T-helper 1 cell (primary cell): ENCODE results near the gene CNPPD1.

Source experiments
- DNase-seq, 5 donors: peaks; one replicate each; pipeline ENCODE4 v3.0.0-alpha.2; 2012 to 2020

The CNPPD1 gene

GRCh38 chr2:219178377-219179175 lies 1.9 kb upstream of the CNPPD1 start:
- DNase-seq: peak in 3 of 5 donors; percentile 33 to 45 (median 43)

- DNase-seq: peak; percentile 68 to 94 (median 72)
Observed at GRCh38 chr2:219177552-219178376, 1.0 kb upstream of the CNPPD1 start, which contains the start of gene RETREG2. RETREG2 (plus strand) TSS chr2:219178275; CDS start chr2:219178353, 78 bp downstream.

- peak in 2 of 5 donors; percentile 6 to 27 for DNase-seq
Observed at GRCh38 chr2:219175928-219176817, 552 bp downstream of the CNPPD1 start.

- no peak for DNase-seq
Observed at GRCh38 chr2:219175486-219175885, 1.2 kb downstream of the CNPPD1 start.

- no peak for DNase-seq
Observed at GRCh38 chr2:219174801-219175200, 1.9 kb downstream of the CNPPD1 start.

GRCh38 chr2:219174146-219174545 lies 2.6 kb downstream of the CNPPD1 start:
- no peak for DNase-seq

GRCh38 chr2:219173176-219173575 lies 3.5 kb downstream of the CNPPD1 start:
- no peak for DNase-seq

- DNase-seq: no peak
Observed at GRCh38 chr2:219172231-219173154, 4.2 kb downstream of the CNPPD1 start.

- DNase-seq: peak in 2 of 5 donors; percentile 21 to 25
Observed at GRCh38 chr2:219171231-219171651, 5.5 kb downstream of the CNPPD1 start.

- DNase-seq: no peak
Observed at GRCh38 chr2:219169930-219170654, 6.6 kb downstream of the CNPPD1 start, which contains the start of gene SLC23A3. SLC23A3 (minus strand) TSS chr2:219170029; CDS start chr2:219169984, 45 bp downstream.

- DNase-seq: no peak
Observed at GRCh38 chr2:219168932-219169331, 7.8 kb downstream of the CNPPD1 start.

GRCh38 chr2:219168526-219168925 lies 8.2 kb downstream of the CNPPD1 start:
- DNase-seq: no peak

GRCh38 chr2:219167997-219168396 lies 8.7 kb downstream of the CNPPD1 start:
- DNase-seq: no peak

- no peak for DNase-seq
Observed at GRCh38 chr2:219165058-219165911, 11.4 kb downstream of the CNPPD1 start.

- no peak for DNase-seq
Observed at GRCh38 chr2:219163156-219163555, 13.6 kb downstream of the CNPPD1 start.

GRCh38 chr2:219161097-219161496 lies 15.6 kb downstream of the CNPPD1 start:
- no peak for DNase-seq

GRCh38 chr2:219160186-219161017 lies 16.3 kb downstream of the CNPPD1 start, which contains the start of gene NHEJ1:
NHEJ1 (minus strand) TSS chr2:219160815; CDS start chr2:219158362, 2,453 bp downstream.
- DNase-seq: peak; percentile 78 to 92 (median 84)

- no peak for DNase-seq
Observed at GRCh38 chr2:219159771-219160185, 16.9 kb downstream of the CNPPD1 start.
